ENCODE data around the gene DTYMK.

The DTYMK gene

DNA sequence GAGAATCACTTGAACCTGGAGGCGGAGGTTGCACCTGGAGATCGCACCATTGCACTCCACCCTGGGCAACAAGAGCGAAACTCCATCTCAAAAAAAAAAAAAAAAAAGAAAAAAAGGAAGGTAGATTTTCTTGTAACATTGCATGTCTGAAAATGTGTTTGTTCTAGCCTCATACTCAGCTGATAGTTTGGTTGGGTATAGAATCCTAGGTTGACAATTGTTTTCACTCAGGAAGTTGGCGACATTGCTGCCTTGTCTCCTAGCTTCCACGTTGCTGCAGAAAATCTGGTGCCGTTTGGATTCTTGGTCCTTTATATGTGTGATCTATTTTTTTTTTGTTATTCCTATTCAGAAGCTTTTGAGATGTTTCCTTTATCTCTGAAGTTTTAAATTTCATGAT lies 19.9 kb upstream of the DTYMK start:
- no peak for DNase-seq (ENCODE audit: low read depth in 1 of 2, low spot score in 1 of 2)

DNA sequence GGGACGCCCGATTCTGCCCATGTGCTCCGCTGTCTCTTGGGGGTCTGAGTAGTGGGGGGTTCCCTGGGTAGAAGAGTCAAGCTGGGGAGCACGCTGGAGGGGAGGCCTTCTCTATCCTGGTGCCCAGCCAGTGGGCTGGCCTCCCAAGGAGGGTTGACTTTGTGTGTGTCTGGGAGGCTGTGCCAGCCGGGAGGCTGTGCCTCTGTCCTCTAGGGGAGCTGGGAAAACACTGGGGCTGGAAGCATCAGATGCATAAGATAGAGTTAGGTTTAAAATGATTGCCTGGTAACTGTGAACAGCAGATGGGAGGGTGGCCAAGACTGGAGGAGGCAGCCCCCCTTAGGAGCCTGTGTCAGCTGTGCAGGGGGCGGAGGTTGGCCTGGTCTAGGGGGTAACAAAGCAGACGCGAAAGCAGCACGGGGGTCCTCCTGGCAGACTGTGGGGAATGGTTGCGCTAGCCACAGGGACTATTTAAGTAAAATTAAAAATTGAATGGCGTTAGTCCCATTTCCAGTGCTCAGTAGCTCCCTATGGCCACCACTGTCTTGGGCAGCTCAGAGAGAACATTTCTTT lies 16.5 kb upstream of the DTYMK start:
- no peak for DNase-seq (ENCODE audit: low read depth in 1 of 2, low spot score in 1 of 2)

- peak; percentile 71 to 85 for DNase-seq (ENCODE audit: low read depth in 1 of 2, low spot score in 1 of 2)
Observed at GRCh38 chr2:241702155-241703031, 15.8 kb upstream of the DTYMK start.

GRCh38 chr2:241701399-241702154 lies 15.0 kb upstream of the DTYMK start, which contains the start of gene ING5:
TSS of gene ING5 (plus strand) at chr2:241702039. CDS start at chr2:241702066, 27 bp downstream.
- DNase-seq (ENCODE audit: low read depth in 1 of 2, low spot score in 1 of 2), result peak; percentile 93 to 94

DNA sequence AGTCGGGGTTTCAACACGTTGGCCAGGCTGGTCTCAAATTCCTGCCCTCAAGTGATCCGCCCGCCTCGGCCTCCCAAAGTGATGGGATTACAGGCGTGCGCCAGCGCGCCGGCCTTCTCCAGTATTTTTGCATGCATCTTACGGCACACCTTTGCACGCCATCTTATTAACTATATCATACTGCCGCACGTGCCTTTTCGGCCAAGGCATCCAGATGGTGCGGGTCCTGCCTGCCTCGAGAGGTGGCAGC lies 14.5 kb upstream of the DTYMK start:
- no peak for DNase-seq (ENCODE audit: low read depth in 1 of 2, low spot score in 1 of 2)

DNA sequence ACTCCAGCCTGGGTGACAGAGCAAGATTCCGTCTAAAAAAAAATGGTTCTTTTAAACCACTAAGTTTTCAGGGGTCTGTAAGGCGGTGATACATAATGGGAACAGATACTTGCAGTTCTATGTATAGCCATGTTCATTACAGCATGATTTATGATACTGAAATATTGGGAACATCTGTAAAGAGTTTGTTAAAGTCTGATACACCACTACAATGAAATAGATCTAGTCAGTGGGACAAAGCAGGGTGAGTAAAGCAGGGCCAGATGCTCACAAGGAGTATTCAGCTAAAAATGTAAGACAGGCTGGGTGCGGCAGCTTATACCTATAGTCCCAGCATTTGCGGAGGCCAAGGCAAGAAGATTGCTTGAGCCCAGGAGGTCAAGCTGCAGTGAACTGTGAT lies 9.0 kb upstream of the DTYMK start:
- no peak for DNase-seq (ENCODE audit: low read depth in 1 of 2, low spot score in 1 of 2)

DNA sequence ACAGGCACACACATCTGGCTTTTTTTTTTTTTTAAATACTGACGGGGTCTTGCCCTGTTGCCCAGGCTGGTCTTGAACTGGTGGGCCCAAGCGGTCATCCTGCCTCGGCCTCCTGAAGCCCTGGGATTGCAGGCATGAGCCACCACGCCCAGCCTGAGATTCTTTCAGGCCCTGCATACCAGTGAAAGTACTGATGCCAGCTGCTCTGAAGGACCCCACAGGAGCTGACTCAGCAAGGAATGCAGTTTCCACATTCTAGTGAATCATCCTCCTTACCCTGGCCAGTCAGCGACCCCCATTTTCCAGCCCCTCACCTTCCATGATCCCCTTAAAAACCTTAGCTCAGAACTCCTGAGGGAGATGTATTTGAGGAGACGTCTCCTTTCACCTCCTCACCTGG lies 5.8 kb upstream of the DTYMK start:
- no peak for DNase-seq (ENCODE audit: low read depth in 1 of 2, low spot score in 1 of 2)

- DNase-seq (ENCODE audit: low read depth in 1 of 2, low spot score in 1 of 2), result no peak
Observed at GRCh38 chr2:241690202-241690717, 3.6 kb upstream of the DTYMK start.

DNA sequence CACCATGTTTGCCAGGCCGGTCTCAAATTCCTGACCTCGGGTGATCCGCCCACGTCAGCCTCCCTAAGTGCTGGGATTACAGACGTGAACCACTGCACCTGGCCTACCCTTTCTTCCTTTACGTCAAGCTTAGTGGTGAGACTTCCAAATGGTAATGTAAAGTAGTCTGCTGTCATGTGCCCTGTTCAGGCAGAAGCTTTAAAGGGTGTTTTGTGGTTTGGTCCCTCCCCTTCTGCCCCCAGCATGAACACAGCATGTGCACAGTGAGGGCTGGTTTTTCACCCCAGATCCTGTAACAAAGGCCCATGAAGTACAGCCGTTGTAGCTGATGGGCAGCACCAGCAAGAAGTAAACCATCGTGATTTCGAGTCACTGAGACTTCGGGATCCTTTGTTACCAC lies 2.7 kb upstream of the DTYMK start:
- DNase-seq (ENCODE audit: low read depth in 1 of 2, low spot score in 1 of 2), result no peak

DNA sequence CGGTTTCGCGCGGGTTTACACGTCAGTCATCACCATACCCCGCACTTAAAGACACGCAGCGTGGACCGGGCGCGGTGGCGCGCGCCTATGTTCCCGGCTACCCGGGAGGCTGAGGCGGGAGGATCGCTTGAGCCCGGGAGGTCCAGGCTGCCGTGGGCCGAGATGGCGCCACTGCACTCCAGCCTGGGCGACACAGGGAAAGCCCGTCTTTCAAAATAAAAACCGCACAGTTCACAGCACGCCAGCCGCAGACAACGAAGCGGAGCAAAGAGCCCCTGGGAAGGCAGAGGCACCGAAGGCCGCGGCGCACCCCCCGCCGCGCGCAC lies 328 bp downstream of the DTYMK start:
- DNase-seq (ENCODE audit: low read depth in 1 of 2, low spot score in 1 of 2), result no peak

DNA sequence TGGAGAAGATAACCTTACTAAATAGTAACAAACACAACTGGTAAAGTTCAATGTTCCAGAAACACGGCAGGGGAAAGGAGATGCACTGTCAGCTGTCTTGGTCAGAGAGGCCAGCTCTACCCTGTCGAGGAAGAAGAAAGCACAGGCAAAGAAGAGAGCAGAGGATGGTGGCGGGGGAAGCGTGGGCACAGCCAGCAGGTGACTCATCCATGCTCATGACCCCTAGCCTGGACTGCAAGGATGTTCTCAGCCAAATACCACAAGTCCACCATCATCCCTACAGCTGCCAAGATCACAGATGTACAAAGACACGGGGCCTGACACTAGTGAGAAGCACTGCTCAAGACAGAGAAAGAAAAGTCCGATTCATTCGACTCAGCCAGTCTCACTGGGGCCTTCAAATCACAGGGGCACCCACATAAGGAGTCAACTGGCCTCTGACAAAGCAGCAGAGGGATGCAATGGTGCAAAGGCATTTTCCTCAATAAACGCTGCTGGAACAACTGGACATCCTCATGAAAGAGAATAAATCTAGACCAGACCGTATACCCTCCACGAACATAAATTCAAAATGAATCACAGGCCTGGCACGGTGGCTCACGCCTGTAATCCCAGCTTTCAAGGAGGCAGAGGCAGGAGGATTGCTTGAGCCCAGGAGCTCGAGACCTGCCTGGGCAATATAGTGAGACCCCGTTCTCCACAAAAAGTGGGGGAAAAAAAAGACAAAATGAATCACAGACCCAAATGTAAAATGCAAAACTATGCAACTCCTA lies 5.6 kb downstream of the DTYMK start:
- DNase-seq (ENCODE audit: low read depth in 1 of 2, low spot score in 1 of 2), result no peak

DNA sequence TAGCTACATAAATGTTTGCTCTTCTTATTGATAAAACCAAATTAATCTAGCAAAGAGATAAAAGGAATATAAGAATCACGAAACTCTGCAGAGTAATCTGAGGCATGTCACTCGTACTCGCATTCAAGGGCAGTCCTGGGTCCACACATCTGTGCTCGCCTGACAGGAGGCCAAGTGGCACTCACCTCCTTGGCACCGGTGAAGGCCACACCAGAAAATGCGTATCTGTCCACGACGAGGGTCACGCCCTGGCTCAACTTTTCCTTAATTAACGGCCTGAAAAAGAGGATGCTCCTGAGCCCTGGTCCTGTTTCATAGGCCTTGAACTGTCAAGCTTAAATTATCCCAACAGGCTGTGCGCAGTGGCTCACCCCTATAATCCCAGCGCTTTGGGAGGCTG lies 6.6 kb downstream of the DTYMK start:
- DNase-seq (ENCODE audit: low read depth in 1 of 2, low spot score in 1 of 2), result no peak

DNA sequence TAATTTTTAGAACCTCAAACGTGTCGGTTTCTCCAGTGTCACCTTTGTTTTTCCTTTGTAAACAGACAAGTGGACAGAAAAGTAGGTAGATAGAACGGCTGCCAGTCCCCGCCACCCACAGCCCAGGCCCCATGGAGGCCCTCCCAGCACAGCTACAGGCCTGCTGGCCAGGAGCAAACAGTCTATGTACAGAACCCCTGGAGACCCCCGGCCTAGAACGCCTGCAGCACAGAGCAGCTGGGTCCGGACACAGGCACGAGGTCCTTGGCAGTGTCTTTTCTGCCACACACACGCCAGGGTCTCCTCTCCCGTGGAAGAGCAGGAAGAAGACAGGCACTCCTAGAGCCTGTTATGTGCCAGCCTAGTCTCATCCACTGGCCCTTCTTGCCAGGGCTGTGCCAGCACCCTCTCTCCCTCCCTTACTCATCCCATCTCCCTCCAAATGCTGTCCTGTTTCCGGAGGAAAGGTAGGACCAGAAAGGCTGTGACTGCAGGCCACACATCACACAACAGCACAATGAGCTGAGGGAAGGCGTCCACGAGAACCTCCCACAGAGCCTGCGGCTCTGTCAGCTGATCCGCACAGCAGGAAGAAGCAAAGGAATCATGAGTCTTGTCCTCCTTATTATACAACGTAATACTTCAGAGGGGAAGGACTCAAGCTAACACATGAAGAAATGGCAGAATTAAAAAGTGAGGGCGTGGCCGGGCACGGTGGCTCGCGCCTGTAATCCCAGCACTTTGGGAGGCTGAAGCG lies 7.7 kb downstream of the DTYMK start:
- DNase-seq (ENCODE audit: low read depth in 1 of 2, low spot score in 1 of 2), result no peak

GRCh38 chr2:241678307-241678706 lies 8.3 kb downstream of the DTYMK start:
- no peak for DNase-seq (ENCODE audit: low read depth in 1 of 2, low spot score in 1 of 2)

GRCh38 chr2:241677392-241677791 lies 9.2 kb downstream of the DTYMK start:
- no peak for DNase-seq (ENCODE audit: low read depth in 1 of 2, low spot score in 1 of 2)

GRCh38 chr2:241676665-241677064 lies 9.9 kb downstream of the DTYMK start:
- no peak for DNase-seq (ENCODE audit: low read depth in 1 of 2, low spot score in 1 of 2)

DNA sequence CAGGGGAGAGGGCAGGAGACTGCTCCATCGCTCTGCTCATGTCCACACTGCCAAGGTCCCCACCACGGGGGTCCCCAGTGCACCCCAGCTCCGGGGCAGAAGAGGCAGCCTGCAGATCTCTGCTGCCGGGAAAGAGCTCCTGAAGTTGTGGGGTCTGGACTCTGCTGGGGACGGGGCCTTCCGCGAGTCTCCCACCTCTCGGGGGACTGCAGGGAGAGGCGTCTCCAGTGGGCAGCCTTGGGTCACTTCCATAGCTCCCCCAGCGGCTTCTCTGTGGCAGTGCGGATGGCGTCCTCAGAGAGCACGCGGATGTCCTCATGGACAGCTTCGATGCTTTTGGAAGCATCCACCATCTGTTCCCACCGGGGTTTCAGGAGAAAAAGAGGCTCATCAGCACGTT lies 10.7 kb downstream of the DTYMK start:
- DNase-seq (ENCODE audit: low read depth in 1 of 2, low spot score in 1 of 2), result no peak

DNA sequence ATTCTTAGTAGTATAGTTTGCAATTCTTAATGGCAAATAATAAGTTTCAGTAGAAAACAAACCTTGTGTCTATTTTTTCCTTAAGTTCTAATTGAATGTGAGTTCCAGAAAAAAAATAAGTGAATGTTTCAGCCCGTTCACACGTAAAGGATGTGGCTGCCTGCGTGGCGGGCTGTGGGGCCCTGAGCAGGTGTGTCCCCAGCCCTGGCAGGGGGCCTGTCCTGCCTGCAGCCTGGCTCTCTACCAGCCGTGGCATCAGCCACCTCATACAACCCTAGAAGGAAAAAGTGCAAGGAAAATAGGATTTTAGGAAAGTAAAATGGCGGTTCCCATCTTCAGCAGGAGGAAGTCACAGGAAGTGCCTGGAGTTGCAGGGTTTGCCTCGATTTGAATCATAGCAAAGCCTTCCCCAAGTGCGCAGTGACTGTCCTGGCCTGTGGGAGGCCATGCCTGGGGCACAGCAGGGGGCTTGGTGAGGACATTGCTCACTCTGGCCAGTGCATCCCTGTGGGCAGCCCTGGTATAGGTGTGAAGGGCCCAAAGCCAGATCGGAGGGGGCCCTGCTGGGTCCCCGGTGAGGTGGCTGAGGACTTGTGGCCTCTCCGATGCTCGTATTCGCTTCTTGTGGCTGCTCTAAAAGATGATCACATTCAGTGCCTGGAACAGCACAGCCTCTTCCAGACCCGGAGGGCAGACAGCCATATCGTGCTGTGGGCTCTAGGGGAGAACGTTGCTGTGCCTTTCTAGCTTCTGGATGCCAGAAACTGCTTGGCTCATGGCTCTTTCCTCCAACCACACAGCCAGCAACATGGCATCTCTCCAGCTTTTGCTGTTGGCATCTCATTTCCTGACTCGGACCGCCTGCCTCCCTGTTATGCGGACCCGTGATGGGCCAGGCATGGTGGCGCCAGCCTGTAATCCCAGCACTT lies 12.6 kb downstream of the DTYMK start:
- DNase-seq (ENCODE audit: low read depth in 1 of 2, low spot score in 1 of 2), result no peak

DNA sequence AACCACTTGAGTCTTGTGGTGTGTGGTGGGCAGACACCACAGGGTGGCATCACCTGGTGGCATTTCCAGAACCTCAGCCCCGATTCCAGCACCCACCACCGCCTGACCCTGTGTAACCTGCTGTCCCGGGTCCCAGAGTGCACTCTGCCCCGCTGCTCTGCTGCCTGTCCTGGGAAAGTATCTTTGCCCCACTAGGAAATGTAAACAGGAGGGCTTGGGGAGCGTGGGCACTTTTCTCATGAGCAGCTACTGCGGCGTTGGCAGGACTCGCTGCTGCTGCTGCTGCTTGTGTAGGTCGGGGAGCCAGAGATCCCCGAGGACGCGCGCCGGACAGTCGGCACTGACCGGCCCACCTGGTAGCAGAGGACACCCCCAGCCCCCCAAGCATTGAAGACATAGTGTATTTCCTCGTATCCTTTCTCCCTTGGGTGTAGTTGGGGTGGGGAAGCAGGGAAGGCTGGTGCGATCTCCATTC lies 13.4 kb downstream of the DTYMK start:
- DNase-seq (ENCODE audit: low read depth in 1 of 2, low spot score in 1 of 2), result no peak
